SK-N-SH treated with all-trans-retinoic acid at 6 μM for 48 hours (cell line): ENCODE measurements around the gene SORCS2.
A peak's percentile ranks its signal among the peaks of the same experiment; 100 is the strongest.

Experiments
- ARNTL ChIP-seq: fragments of 450-650 bp; formaldehyde crosslinking; IDR thresholded peaks from 2 replicates; pipeline ENCODE4 v1.5.0; 2020; ENCODE audit warnings: low read depth, mild to moderate bottlenecking, moderate library complexity, borderline replicate concordance
- BACH2 ChIP-seq: fragments of 250-450 bp; sonication (Bioruptor Pico); IDR thresholded peaks from 2 replicates; pipeline ENCODE4 v1.9.0; 2021; ENCODE audit warnings: mild to moderate bottlenecking, borderline replicate concordance
- CREB5 ChIP-seq: fragments of 250-450 bp; sonication (Bioruptor Pico); IDR thresholded peaks from 2 replicates; pipeline ENCODE4 v1.5.1; 2020; ENCODE audit warnings: low read depth, mild to moderate bottlenecking, moderate library complexity
- POU6F1 ChIP-seq: fragments of 250-450 bp; sonication (Bioruptor Pico); IDR thresholded peaks from 2 replicates; pipeline ENCODE4 v1.8.0; 2021; ENCODE audit warnings: low read depth, mild to moderate bottlenecking, moderate library complexity, borderline replicate concordance
- RARB ChIP-seq: fragments of 250-450 bp; sonication (Bioruptor Pico); IDR thresholded peaks from 2 replicates; pipeline ENCODE4 v1.8.0; 2021; ENCODE audit warnings: mild to moderate bottlenecking, moderate library complexity
- TOX ChIP-seq: fragments of 250-450 bp; sonication (Bioruptor Pico); IDR thresholded peaks from 2 replicates; pipeline ENCODE4 v1.8.0; 2021; ENCODE audit warnings: mild to moderate bottlenecking, moderate library complexity, borderline replicate concordance
- ZNF70 ChIP-seq: fragments of 450-650 bp; formaldehyde crosslinking; IDR thresholded peaks from 2 replicates; pipeline ENCODE4 v1.5.0; 2020; ENCODE audit warnings: mild to moderate bottlenecking, moderate library complexity

- TF ChIP-seq CREB5 (CRISPR knock-in tag) (no peak), ARNTL (no peak), RARB (no peak), TOX (CRISPR knock-in tag) (no peak), BACH2 (CRISPR knock-in tag) (no peak), POU6F1 (CRISPR knock-in tag) (no peak), ZNF70 (CRISPR knock-in tag) (peak; percentile 97)
Measured at GRCh38 chr4:7711307-7711963, 519.1 kb downstream of the SORCS2 start.
